ENCODE results near the gene ZBTB21. TPM values are rescaled to one million over a fixed set of nuclear protein-coding genes. Genes with fewer than 3 reads are reported as not detected.

ZBTB21 gene
- total RNA-seq, 2 donors from 2014 or later = 17.3 to 23.1 TPM

DNA sequence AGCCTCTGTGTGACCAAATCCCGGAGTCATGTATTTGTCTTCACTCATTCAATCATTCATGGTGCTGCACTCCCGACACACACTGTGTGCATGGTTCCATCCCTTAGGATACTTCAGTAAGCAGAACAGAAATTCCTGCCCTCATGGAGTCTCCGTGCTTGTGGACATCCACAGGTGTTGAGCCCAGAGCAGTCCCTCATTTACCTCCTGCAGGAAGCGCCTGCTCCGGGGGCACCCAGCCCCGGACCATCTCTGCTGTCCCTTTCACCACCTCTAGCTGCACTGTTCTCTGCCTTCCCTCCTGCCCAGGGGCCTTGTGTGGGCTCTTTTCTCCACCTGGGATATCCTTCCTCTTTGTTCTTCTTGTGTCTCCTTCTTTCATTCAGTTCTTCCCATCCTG, 9.5 kb upstream of the ZBTB21 start:
- Mint-ChIP-seq H3K27me3 (ENCODE audit: insufficient read depth) (peaks cover 1% of the 10 kb centered on the region), H3K36me3 (ENCODE audit: low read depth) (no peaks in the 10 kb centered on the region), H3K4me1 (peaks cover 9% of the 10 kb centered on the region), H3K27ac (no peak overlapping the region), H3K4me3 (no peak overlapping the region), H3K9me3 (peaks cover 3% of the 10 kb centered on the region)
- no peak overlapping the region for H3K9ac ChIP-seq (ENCODE audit: extremely low read depth, low read length, poor library complexity, severe bottlenecking)
- WGBS, 2 experiments (ENCODE audit: insufficient coverage in 1 of 2, insufficient read length in 1 of 2) = 96 to 100% methylated on average over 6 of the region's 6 CpGs
- peaks cover 7% of the 10 kb centered on the region for H3K4me1 ChIP-seq (ENCODE audit: control insufficient read depth, insufficient read depth, low read length)
- H3K27me3 ChIP-seq (ENCODE audit: control insufficient read depth, insufficient read depth, low read length, poor library complexity, severe bottlenecking) = no peaks in the 10 kb centered on the region
- TF ChIP-seq, protein P1, sequence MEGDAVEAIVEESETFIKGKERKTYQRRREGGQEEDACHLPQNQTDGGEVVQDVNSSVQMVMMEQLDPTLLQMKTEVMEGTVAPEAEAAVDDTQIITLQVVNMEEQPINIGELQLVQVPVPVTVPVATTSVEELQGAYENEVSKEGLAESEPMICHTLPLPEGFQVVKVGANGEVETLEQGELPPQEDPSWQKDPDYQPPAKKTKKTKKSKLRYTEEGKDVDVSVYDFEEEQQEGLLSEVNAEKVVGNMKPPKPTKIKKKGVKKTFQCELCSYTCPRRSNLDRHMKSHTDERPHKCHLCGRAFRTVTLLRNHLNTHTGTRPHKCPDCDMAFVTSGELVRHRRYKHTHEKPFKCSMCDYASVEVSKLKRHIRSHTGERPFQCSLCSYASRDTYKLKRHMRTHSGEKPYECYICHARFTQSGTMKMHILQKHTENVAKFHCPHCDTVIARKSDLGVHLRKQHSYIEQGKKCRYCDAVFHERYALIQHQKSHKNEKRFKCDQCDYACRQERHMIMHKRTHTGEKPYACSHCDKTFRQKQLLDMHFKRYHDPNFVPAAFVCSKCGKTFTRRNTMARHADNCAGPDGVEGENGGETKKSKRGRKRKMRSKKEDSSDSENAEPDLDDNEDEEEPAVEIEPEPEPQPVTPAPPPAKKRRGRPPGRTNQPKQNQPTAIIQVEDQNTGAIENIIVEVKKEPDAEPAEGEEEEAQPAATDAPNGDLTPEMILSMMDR (conservative IDR thresholded peaks at IDR 0.05) = no peak
- H3K4me3 ChIP-seq (ENCODE audit: low read length) = no peak overlapping the region
- no peak overlapping the region for H3K27ac ChIP-seq (ENCODE audit: low read depth, low read length)
- no peak for DNase-seq
- peaks cover 3% of the 10 kb centered on the region for H3K9me3 ChIP-seq (ENCODE audit: control insufficient read depth, low read length)
- no peaks in the 10 kb centered on the region for H3K36me3 ChIP-seq (ENCODE audit: control insufficient read depth, insufficient read depth, low read length)

DNA sequence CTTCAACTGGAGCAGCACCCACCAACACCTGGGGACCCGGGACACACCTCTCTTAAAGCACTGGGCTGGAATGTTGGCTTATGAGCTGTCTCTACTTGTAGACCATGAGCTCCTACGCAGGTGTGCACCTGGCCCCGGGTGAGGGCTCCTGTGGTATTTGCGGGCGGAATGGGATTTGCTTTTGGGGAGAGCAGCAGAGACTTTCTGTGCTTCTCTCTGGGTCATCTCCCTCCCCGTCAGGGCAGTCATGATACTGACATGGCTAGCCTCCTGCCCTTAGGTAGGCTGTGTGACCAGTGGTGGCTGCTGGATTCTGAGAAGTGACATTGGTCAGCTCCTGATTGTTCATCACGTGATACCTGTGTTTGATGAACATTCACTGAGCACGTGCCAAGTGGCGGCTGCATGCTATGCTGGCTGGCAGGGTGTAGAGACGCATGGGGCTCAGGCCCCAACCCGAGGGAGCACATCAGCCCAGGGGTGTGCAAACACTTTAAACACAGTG, 9.0 kb upstream of the ZBTB21 start:
- Mint-ChIP-seq H3K36me3 (ENCODE audit: low read depth) (no peaks in the 10 kb centered on the region), H3K27ac (no peak overlapping the region), H3K27me3 (ENCODE audit: insufficient read depth) (peaks cover under 1% of the 10 kb centered on the region), H3K9me3 (peaks cover 8% of the 10 kb centered on the region), H3K4me3 (no peak overlapping the region), H3K4me1 (peaks cover 9% of the 10 kb centered on the region)
- WGBS, 2 experiments (ENCODE audit: insufficient coverage in 1 of 2, insufficient read length in 1 of 2) = 95 to 98% methylated on average over 7 to 11 of the region's 11 CpGs
- H3K4me3 ChIP-seq (ENCODE audit: low read length) = no peak overlapping the region
- no peak overlapping the region for H3K9ac ChIP-seq (ENCODE audit: extremely low read depth, low read length, poor library complexity, severe bottlenecking)
- H3K36me3 ChIP-seq (ENCODE audit: control insufficient read depth, insufficient read depth, low read length) = no peaks in the 10 kb centered on the region
- no peak for DNase-seq
- H3K9me3 ChIP-seq (ENCODE audit: control insufficient read depth, low read length) = peaks cover 8% of the 10 kb centered on the region
- no peaks in the 10 kb centered on the region for H3K27me3 ChIP-seq (ENCODE audit: control insufficient read depth, insufficient read depth, low read length, poor library complexity, severe bottlenecking)
- peaks cover 7% of the 10 kb centered on the region for H3K4me1 ChIP-seq (ENCODE audit: control insufficient read depth, insufficient read depth, low read length)
- no peak overlapping the region for H3K27ac ChIP-seq (ENCODE audit: low read depth, low read length)
- TF ChIP-seq, protein P1 (conservative IDR thresholded peaks at IDR 0.05) = no peak

DNA sequence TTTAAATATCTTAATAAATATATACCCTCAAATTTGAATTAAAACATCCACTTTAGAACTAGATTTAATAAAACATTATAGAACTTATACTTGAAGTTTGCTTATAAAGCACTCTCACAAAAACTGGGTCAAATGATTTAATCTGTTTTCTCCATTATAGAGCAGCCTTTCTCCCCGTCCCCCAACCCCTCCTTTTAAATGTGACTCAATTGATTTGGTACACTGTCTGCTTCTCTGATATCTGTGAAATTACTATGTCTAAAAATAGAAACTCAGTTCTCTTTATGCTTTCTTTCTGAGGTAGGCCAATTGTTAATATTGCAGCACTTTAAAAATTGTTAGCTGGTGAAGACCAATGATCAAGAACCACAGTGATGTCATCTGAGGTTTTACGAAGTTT, 6.9 kb upstream of the ZBTB21 start:
- no peak overlapping the region for H3K4me3 ChIP-seq (ENCODE audit: low read length)
- Mint-ChIP-seq H3K4me3 (no peak overlapping the region), H3K27ac (no peak overlapping the region), H3K27me3 (ENCODE audit: insufficient read depth) (peaks cover 13% of the 10 kb centered on the region), H3K36me3 (ENCODE audit: low read depth) (no peaks in the 10 kb centered on the region), H3K9me3 (peaks cover 8% of the 10 kb centered on the region), H3K4me1 (peaks cover 8% of the 10 kb centered on the region)
- no peaks in the 10 kb centered on the region for H3K27me3 ChIP-seq (ENCODE audit: control insufficient read depth, insufficient read depth, low read length, poor library complexity, severe bottlenecking)
- H3K36me3 ChIP-seq (ENCODE audit: control insufficient read depth, insufficient read depth, low read length) = no peaks in the 10 kb centered on the region
- H3K27ac ChIP-seq (ENCODE audit: low read depth, low read length) = no peak overlapping the region
- TF ChIP-seq, protein P1 (conservative IDR thresholded peaks at IDR 0.05) = no peak
- no peak overlapping the region for H3K9ac ChIP-seq (ENCODE audit: extremely low read depth, low read length, poor library complexity, severe bottlenecking)
- DNase-seq = no peak
- peaks cover 8% of the 10 kb centered on the region for H3K9me3 ChIP-seq (ENCODE audit: control insufficient read depth, low read length)
- peaks cover 2% of the 10 kb centered on the region for H3K4me1 ChIP-seq (ENCODE audit: control insufficient read depth, insufficient read depth, low read length)
- WGBS, 2 experiments (ENCODE audit: insufficient coverage in 1 of 2, insufficient read length in 1 of 2) = 80 to 100% methylated on average over 1 to 2 of the region's 2 CpGs

All from endodermal cell (in vitro differentiated cells).